ENCODE results near the gene FPGS. TPM values are rescaled to one million over a fixed set of nuclear protein-coding genes. Genes with fewer than 3 reads are reported as not detected.
A peak's percentile ranks its signal among the peaks of the same experiment; 100 is the strongest.

The FPGS gene
- total and polyA plus RNA-seq, 2 of the 4 experiments (the other 2 are of a cell fraction): 43.9 to 75.7 TPM

DNA sequence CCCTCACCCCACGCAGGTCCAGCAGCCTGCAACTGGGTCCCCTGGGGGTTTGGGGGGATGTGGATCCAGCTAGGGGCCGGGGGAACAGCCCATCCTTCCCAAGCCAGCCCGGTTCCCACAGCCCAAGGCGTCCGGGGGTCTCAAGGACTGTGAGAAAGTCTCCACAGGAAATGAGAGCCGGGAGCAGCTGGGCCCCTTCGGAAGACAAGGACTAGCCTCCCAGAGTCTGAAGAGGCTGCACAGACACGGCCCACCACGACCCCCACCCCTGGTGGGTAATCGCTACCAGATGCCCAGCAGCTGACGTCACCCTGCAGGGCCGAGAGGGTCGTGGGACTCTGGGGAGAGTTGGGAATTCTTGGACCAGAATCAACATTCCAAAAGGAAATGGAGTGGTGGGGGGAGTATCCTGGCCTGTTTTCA, 34.8 kb upstream of the FPGS start:
- Histone ChIP-seq H3K27ac (ENCODE audit: insufficient read depth, low read length) (no peak overlapping the region), H4K91ac (ENCODE audit: insufficient read depth, low read depth, low read length) (no peak overlapping the region), H3K14ac (replicated peaks; ENCODE audit: low read depth, low read length) (no peak overlapping the region), H3K27me3 (ENCODE audit: control insufficient read depth, insufficient read depth, low read length) (peaks cover 8% of the 10 kb centered on the region), H3K9me1 (ENCODE audit: insufficient read depth, low read length) (no peaks in the 10 kb centered on the region; the same call in 1 of the 2 replicates), H3K9me3 (ENCODE audit: control insufficient read depth, insufficient read depth, low read length) (no peaks in the 10 kb centered on the region), H3K4me2 (ENCODE audit: low read depth, low read length) (no peak overlapping the region), H3K23ac (ENCODE audit: low read depth, low read length) (no peak overlapping the region), H2BK5ac (ENCODE audit: low read depth, low read length, poor library complexity, severe bottlenecking) (no peak overlapping the region), H3K18ac (ENCODE audit: low read depth, low read length) (no peak overlapping the region), H2AK9ac (replicated peaks; ENCODE audit: low read depth, low read length, poor library complexity) (no peak overlapping the region), H3K9ac (ENCODE audit: low read depth, low read length) (no peak overlapping the region), H2BK15ac (ENCODE audit: low read depth, low read length) (no peak overlapping the region; the same call in 2 of the 3 replicates), H2BK120ac (ENCODE audit: low read depth, low read length) (no peak overlapping the region), H3K56ac (ENCODE audit: extremely low read depth, insufficient read depth, low read length) (no peak overlapping the region), H2BK20ac (ENCODE audit: low read depth, low read length) (no peak overlapping the region), H2AFZ (replicated peaks; ENCODE audit: low read length, poor library complexity) (peak overlapping the region; percentile 51), H3K36me3 (ENCODE audit: control insufficient read depth, insufficient read depth, low read length) (no peaks in the 10 kb centered on the region), H3K4me3 (ENCODE audit: insufficient read depth, low read depth, low read length) (no peak overlapping the region), H4K20me1 (ENCODE audit: insufficient read depth, low read length) (no peaks in the 10 kb centered on the region), H3K79me1 (ENCODE audit: low read depth in 1 of 2, low read length in 2 of 2) (no peaks in the 10 kb centered on the region), H4K8ac (ENCODE audit: low read depth in 2 of 2, low read length in 2 of 2) (no peak overlapping the region; a peak in 1 of 4 replicates), H2AK5ac (ENCODE audit: low read depth, low read length) (no peak overlapping the region), H3K4me1 (ENCODE audit: control insufficient read depth, insufficient read depth, low read length) (peaks cover 2% of the 10 kb centered on the region; the same call in 1 of the 2 replicates), H3K4ac (ENCODE audit: low read depth, low read length) (no peak overlapping the region), H4K5ac (ENCODE audit: low read depth, low read length) (no peak overlapping the region)
- CTCF ChIA-PET: no interaction called here
- TF ChIP-seq NFE2L2 (IDR thresholded peaks at IDR 0.05; ENCODE audit: low read depth, low read length): no peak
- no peak for TF ChIP-seq CHD1 (IDR thresholded peaks at IDR 0.05; ENCODE audit: low read depth, low read length)
- TF ChIP-seq RFX5 (IDR thresholded peaks at IDR 0.05; ENCODE audit: low read depth, low read length): no peak
- TF ChIP-seq POLR2A (IDR thresholded peaks at IDR 0.05; ENCODE audit: low read depth, low read length): no peak
- TF ChIP-seq SMC3 (IDR thresholded peaks at IDR 0.05; ENCODE audit: low read depth, low read length): no peak
- TF ChIP-seq, protein P1, sequence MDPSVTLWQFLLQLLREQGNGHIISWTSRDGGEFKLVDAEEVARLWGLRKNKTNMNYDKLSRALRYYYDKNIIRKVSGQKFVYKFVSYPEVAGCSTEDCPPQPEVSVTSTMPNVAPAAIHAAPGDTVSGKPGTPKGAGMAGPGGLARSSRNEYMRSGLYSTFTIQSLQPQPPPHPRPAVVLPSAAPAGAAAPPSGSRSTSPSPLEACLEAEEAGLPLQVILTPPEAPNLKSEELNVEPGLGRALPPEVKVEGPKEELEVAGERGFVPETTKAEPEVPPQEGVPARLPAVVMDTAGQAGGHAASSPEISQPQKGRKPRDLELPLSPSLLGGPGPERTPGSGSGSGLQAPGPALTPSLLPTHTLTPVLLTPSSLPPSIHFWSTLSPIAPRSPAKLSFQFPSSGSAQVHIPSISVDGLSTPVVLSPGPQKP (IDR thresholded peaks at IDR 0.05; ENCODE audit: borderline replicate concordance, low read depth, low read length): no peak
- TF ChIP-seq CEBPB (IDR thresholded peaks at IDR 0.05; ENCODE audit: low read depth, low read length): no peak
- no peak for TF ChIP-seq MXI1 (IDR thresholded peaks at IDR 0.05; ENCODE audit: borderline replicate concordance, low read depth, low read length)
- no peak for TF ChIP-seq MAZ (IDR thresholded peaks at IDR 0.05; ENCODE audit: borderline replicate concordance, low read depth, low read length)
- TF ChIP-seq RCOR1 (IDR thresholded peaks at IDR 0.05; ENCODE audit: insufficient replicate concordance, low read length): no peak
- TF ChIP-seq MAFK (IDR thresholded peaks at IDR 0.05; ENCODE audit: low read depth, low read length): no peak
- TF ChIP-seq, protein P2, sequence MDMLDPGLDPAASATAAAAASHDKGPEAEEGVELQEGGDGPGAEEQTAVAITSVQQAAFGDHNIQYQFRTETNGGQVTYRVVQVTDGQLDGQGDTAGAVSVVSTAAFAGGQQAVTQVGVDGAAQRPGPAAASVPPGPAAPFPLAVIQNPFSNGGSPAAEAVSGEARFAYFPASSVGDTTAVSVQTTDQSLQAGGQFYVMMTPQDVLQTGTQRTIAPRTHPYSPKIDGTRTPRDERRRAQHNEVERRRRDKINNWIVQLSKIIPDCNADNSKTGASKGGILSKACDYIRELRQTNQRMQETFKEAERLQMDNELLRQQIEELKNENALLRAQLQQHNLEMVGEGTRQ (IDR thresholded peaks at IDR 0.05; ENCODE audit: low read depth, low read length): no peak
- TF ChIP-seq RAD21 (IDR thresholded peaks at IDR 0.05; ENCODE audit: low read length): no peak
- TF ChIP-seq FOS (IDR thresholded peaks at IDR 0.05; ENCODE audit: low read depth, low read length): no peak
- DNase-seq: peak; percentile 41
- 25% methylated on average over 2 of the region's 13 CpGs; no CpG with 5 or more reads in 1 of the 2 experiments for WGBS, 2 experiments (ENCODE audit: extremely low coverage in 2 of 2, insufficient read length in 1 of 2)
- no TSS peak for BruUV-seq (replicated peaks)
- dilution Hi-C loops (cut with HindIII; ENCODE audit: low sequenced_read_pairs, unreplicated experiment) (no loop called here), in situ Hi-C loops (cut with MboI; ENCODE audit: low sequenced_read_pairs) (no loop called here), intact Hi-C loops (cut with micrococcal nuclease) (no loop called here)
- POLR2A ChIA-PET (ENCODE audit: unreplicated experiment): no interaction called here
- no peak for ATAC-seq (ENCODE audit: low read depth)
